Measurements from ENCODE around the gene NAPEPLD.
"Not testable (repeated sequence)": the region's sequence is repeated elsewhere in the genome, so short reads cannot be mapped to it uniquely, and the experiment has no call there.

NAPEPLD gene

GRCh38 chr7:103059471-103059870 lies 89.4 kb downstream of the NAPEPLD start:
- DNase-seq, result no peak

DNA sequence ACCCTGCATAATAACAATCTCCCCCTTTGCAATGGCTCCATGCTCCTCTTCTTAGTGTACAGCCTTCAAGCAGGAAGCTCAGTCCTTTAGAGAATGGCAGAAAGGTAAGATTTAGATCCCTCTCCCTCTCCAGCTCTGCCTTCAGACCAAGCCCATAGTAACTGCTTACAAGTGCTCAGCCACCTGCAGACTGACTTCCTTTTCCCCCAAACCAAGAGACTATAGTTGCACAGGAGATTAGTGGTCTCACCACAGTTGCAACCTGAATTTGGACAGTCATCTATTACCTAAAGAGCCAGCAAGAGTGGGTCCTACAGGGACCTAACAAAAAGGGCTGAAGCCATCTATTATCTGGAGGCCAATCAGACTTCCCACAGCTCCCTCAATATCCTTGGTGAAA lies 90.8 kb downstream of the NAPEPLD start:
- no peak for DNase-seq

DNA sequence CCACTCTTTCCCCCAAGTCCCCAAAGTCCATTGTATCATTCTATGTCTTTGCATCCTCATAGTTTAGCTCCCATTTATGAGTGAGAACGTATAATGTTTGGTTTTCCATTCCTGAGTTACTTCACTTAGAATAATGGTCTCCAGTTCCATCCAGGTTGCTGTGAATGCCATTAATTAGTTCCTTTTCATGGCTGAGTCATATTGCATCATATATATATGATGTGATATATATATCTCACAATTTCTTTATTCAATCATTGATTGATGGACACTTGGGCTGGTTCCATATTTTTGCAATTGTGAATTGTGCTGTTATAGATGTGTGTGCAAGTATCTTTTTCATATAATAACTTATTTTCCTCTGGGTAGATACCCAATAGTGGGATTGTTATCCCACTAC lies 92.9 kb downstream of the NAPEPLD start:
- not testable (repeated sequence) for DNase-seq

GRCh38 chr7:103051519-103051918 lies 97.4 kb downstream of the NAPEPLD start:
- no peak for DNase-seq

All from NCI-H226 (cell line).